Hepatic stellate cell (primary cell): ENCODE data around the gene SLC29A3.
"Not testable (repeated sequence)": the region's sequence is repeated elsewhere in the genome, so short reads cannot be mapped to it uniquely, and the experiment has no call there.

Experiments used
- DNase-seq: peaks from one replicate; pipeline ENCODE4 v3.0.0; 2011; ENCODE audit warnings: low spot score

The SLC29A3 gene

GRCh38 chr10:71284544-71285179, 34.4 kb upstream of the SLC29A3 start:
- no peak for DNase-seq

- DNase-seq = peak; percentile 69
Observed at GRCh38 chr10:71285180-71285545, 33.9 kb upstream of the SLC29A3 start.

GRCh38 chr10:71285986-71286385, 33.1 kb upstream of the SLC29A3 start:
- DNase-seq = no peak

- DNase-seq = no peak
Observed at GRCh38 chr10:71286521-71287294, 32.4 kb upstream of the SLC29A3 start.

- DNase-seq = no peak
Observed at GRCh38 chr10:71287456-71287855, 31.6 kb upstream of the SLC29A3 start.

GRCh38 chr10:71288461-71288860, 30.6 kb upstream of the SLC29A3 start:
- no peak for DNase-seq

- no peak for DNase-seq
Observed at GRCh38 chr10:71289421-71290130, 29.5 kb upstream of the SLC29A3 start.

GRCh38 chr10:71290331-71290730, 28.7 kb upstream of the SLC29A3 start:
- DNase-seq = no peak

GRCh38 chr10:71290806-71291527, 28.1 kb upstream of the SLC29A3 start:
- DNase-seq = no peak

- DNase-seq = no peak
Observed at GRCh38 chr10:71291528-71291900, 27.5 kb upstream of the SLC29A3 start.

- DNase-seq = no peak
Observed at GRCh38 chr10:71292624-71293445, 26.2 kb upstream of the SLC29A3 start.

GRCh38 chr10:71293446-71294084, 25.5 kb upstream of the SLC29A3 start:
- no peak for DNase-seq

GRCh38 chr10:71294091-71294561, 24.9 kb upstream of the SLC29A3 start:
- DNase-seq = no peak

- DNase-seq = no peak
Observed at GRCh38 chr10:71294856-71295255, 24.2 kb upstream of the SLC29A3 start.

- DNase-seq = no peak
Observed at GRCh38 chr10:71295641-71296040, 23.4 kb upstream of the SLC29A3 start.

- no peak for DNase-seq
Observed at GRCh38 chr10:71296086-71296485, 23.0 kb upstream of the SLC29A3 start.

GRCh38 chr10:71296811-71297210, 22.2 kb upstream of the SLC29A3 start:
- DNase-seq = not testable (repeated sequence)

GRCh38 chr10:71297343-71297742, 21.7 kb upstream of the SLC29A3 start:
- DNase-seq = no peak

GRCh38 chr10:71299071-71299785, 19.8 kb upstream of the SLC29A3 start:
- no peak for DNase-seq
